DMS114 treated with DMSO at 0.1 percent for 48 hours (cell line): ENCODE results near the gene CCDC80.
"Not testable (repeated sequence)": the region's sequence is repeated elsewhere in the genome, so short reads cannot be mapped to it uniquely, and the experiment has no call there.

Experiments
- DNase-seq: peaks from one replicate; lab custom pipeline; 2025; ENCODE audit not compliant: unreplicated experiment; lab: John Stamatoyannopoulos, UW

Gene CCDC80

DNA sequence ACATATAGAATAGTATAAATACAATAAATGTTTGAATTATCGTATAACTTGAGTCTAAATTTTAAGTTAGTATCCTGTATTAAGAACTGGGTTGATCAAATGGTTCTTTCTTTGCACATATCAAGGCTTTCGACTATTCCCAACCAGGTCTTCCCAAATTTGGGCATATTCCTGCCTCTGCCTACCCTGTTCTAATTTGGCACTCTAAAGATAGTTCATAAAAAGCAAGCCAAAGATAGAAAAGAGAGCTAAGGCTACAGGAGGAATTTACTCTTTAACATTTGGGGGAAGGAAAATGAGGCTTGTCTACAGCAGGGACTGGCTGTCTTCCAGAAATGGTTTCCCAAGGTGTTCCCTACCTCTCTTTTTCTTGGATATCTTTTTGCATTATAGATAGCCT, 43.0 kb downstream of the CCDC80 start:
- no peak for DNase-seq

GRCh38 chr3:112594856-112595255, 46.1 kb downstream of the CCDC80 start:
- DNase-seq = no peak

DNA sequence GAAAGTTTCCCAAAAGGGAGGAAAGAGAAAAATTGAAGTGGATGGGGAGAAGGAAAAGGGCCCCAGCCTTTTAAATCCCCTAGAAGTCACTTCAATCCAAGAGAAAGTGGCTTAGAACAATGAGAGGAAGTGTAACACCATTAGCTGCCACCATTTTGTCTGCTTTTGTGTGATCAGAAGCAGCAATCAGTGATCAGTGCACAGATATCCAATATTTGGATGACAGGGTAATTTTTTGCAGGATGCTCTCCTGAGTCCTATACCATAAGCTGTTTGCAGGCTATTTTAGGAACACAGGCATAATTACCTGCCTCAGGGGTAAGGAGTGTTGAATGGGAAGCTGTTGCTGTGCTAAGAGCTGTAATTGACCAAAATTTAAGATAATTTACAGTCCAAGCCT, 47.7 kb downstream of the CCDC80 start:
- no peak for DNase-seq

GRCh38 chr3:112587336-112587735, 53.6 kb downstream of the CCDC80 start:
- no peak for DNase-seq

GRCh38 chr3:112585782-112586181, 55.2 kb downstream of the CCDC80 start:
- no peak for DNase-seq

- DNase-seq = no peak
These were observed 57.8 kb downstream of the CCDC80 start for GRCh38 chr3:112583105-112583504.

DNA sequence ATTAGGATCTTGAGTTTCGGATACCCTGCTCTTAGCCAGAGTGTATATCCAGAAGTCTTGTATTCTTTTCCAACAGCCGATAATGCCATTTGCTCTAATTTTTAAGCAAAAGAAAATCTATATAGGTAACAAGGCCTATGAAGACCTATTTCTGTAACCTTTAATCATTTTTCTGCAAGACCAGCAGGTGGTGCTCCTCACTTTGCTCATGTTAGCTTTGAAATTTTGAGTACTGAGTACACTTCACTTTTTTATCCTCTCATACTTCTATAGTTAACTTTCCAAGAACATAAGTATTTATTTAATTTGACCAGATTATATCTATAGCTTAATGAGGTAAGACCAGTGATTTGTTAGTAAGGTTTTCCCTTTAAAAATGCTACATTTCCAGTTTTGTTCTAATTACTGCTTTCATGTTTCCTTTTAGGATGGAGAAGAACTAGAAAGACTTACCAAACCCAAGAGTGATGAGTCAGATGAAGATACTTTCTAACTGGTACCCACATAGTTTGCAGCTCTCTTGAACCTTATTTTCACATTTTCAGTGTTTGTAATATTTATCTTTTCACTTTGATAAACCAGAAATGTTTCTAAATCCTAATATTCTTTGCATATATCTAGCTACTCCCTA, 58.6 kb downstream of the CCDC80 start:
- DNase-seq = peak; percentile 33

DNA sequence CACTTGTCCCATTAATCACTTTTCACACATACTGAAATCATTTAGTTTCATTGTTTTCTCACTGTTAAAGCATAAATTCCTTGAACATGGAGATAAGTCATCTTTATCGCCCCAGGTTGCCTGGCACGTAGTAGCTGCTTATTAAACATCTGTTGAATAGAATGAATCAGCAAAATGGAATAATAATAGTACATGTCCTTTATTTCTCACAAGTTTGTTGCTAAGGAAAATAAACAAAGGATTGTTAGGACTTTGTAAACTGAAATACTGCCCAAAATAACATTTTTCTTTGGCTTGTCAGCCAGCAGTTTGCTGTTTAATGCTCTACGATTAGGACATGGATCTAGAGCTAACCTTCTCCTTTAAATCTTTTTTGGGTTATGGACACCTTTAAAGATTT, 61.2 kb downstream of the CCDC80 start:
- DNase-seq = no peak

- DNase-seq = no peak
These were observed 61.7 kb downstream of the CCDC80 start for GRCh38 chr3:112579232-112579631.

DNA sequence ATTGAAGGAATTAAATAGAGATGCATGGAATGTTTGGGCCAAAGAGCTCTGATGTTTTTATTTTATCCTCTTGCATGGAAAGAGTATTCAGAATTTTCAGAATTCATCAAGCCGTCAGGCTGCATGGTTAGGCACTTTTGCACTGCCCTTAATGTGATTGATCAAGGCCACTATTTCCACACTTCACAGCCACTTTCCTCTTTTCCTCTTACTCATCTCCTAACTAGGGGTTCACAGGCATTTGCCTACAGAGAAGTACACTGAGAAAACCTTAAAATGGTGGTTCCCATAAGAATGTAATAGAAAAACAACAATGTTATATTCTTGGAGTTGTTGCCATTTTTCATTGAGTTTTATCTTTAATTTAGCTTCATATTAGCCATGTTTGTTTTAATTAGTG, 68.2 kb downstream of the CCDC80 start:
- no peak for DNase-seq

DNA sequence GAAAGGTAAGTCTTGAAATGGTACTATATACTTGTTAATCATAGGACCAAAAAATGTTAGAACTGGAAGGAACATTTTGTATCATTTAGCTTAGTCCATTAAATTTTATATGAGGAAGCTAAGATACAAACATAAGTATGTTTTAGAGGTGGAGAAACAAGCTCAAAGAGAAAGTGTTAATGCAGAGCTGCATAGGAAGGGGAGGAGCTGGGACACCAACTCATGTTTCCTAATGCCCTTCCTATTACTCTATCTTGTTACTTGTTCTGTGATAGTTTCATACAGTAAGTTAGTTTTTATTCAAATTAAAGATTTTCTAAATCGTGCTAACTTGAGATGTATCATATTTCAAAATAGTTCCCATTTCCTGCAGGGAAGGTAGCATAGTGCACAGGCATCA, 71.7 kb downstream of the CCDC80 start:
- no peak for DNase-seq

DNA sequence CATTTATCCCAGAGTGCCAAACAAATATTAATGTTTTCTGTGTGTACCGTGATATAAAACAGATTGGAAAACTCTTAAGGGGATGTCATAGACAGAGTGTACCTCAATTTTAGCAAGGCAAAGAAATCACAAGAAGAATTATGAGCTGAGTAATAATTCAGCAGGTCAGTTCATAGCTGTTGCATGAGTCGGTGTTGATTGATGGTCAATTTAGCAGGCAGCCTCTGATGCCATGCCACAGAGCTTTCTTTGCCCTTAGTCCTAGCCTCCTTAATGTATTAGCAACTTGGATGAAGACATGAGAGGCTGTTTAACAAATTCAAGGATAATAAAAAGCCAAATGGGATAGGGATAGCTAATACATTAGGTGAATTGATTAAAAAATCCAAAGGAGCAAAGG, 72.3 kb downstream of the CCDC80 start:
- no peak for DNase-seq

- no peak for DNase-seq
These were observed 76.0 kb downstream of the CCDC80 start for GRCh38 chr3:112564940-112565305.

- not testable (repeated sequence) for DNase-seq
These were observed 76.5 kb downstream of the CCDC80 start for GRCh38 chr3:112564247-112564939.

DNA sequence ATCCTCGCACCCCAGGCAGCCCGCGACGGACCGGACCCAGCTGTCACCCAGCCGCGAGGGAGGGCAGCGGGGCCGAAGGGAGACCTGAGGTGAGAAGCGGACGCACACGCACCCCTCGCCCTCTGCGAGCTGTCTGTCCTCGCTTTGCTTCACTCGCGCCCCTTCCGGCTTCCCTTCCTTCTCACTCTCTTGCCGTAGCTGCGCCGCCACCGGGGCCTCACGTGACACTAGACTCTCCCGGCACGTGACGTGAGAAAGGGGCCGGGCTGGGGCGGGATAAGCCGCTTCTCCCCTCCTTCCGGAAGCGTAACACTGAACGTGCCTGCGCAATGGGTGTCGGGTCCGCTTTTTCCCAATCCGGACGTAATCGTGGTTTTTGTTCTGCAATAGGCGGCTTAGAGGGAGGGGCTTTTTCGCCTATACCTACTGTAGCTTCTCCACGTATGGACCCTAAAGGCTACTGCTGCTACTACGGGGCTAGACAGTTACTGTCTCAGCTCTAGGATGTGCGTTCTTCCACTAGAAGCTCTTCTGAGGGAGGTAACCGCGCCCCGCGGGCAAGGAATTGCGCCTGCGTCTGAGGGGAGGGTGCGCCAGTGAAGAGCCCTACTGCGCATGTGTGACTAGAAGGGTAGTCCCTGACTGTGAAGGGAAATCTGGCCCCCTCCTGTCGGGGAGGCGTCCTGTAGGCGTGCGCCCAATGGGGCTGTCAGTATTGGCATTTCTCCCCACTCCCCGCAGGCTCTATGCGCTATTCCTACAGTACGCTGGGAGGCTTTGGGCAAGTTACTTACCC, 79.0 kb downstream of the CCDC80 start, which contains the start of the genes ATG3 and SLC35A5:
Gene ATG3 (minus strand): TSS at position 229 of the 796 bp plus-strand sequence. CDS start 434 bp downstream, outside the sequence.
Gene SLC35A5 (plus strand): TSS at position 312 of the 796 bp plus-strand sequence. CDS start 1,359 bp downstream, outside the sequence.
- peak; percentile 96 for DNase-seq

GRCh38 chr3:112561484-112561733, 79.5 kb downstream of the CCDC80 start:
- DNase-seq = no peak

GRCh38 chr3:112560721-112561483, 80.0 kb downstream of the CCDC80 start:
- peak; percentile 62 for DNase-seq

DNA sequence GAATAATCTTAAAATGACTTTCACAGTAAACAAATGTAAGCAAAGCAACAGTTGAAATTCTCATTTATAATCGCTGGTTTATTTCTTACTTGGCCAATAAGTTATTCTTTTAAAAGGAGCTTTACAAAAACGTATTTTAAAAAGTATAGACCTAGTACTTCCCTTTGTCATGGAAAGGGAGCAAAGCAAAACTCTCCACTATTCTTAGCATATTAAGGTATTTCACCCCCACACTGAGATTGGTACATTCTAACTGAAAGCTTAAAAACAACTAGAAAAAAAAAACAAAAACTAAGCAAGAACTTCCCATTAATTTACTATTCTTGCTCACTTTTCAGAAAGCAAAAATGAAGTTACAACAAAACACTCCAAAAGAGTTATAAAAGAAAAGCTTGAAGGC, 80.6 kb downstream of the CCDC80 start:
- DNase-seq = no peak

GRCh38 chr3:112557976-112558375, 83.0 kb downstream of the CCDC80 start:
- no peak for DNase-seq

GRCh38 chr3:112555535-112556170, 85.3 kb downstream of the CCDC80 start:
- DNase-seq = no peak

GRCh38 chr3:112550859-112551258, 90.1 kb downstream of the CCDC80 start:
- DNase-seq = no peak
